CD4-positive, alpha-beta memory T cell (primary cell): Measurements from ENCODE around the gene KCNS3. TPM values are rescaled to one million over a fixed set of nuclear protein-coding genes. Genes with fewer than 3 reads are reported as not detected.
"Not testable (repeated sequence)": the region's sequence is repeated elsewhere in the genome, so short reads cannot be mapped to it uniquely, and the experiment has no call there.

Source experiments
- CTCF ChIA-PET: fragments of 350-600 bp; sonication (Branson Sonifier 250); formaldehyde crosslinking; loops from one replicate; lab custom pipeline; 2021; ENCODE audit warnings: inconsistent platforms; ENCODE audit not compliant: partially characterized antibody; lab: Charles Lee
- POLR2A ChIA-PET: fragments of 350-600 bp; sonication (Branson Sonifier 250); formaldehyde crosslinking; loops from one replicate; lab custom pipeline; 2021; ENCODE audit not compliant: partially characterized antibody; lab: Charles Lee
- DNase-seq, 5 donors: peaks; one replicate each; pipeline versions ENCODE4 v3.0.0 to v3.0.0-alpha.2; 2020 to 2022; ENCODE audit warnings: mixed read lengths in 1 of 5
- H3K27ac ChIP-seq: one replicate; pipeline ENCODE4 v1.7.0; 2013; ENCODE audit warnings: low read depth, low read length
- H3K27me3 ChIP-seq: 2 replicates; pipeline ENCODE4 v1.7.0; 2013; ENCODE audit warnings: mild to moderate bottlenecking, low read length, moderate library complexity; ENCODE audit not compliant: insufficient read depth
- H3K36me3 ChIP-seq: 2 replicates; pipeline ENCODE4 v1.7.0; 2013; ENCODE audit warnings: mild to moderate bottlenecking, low read length, moderate library complexity; ENCODE audit not compliant: insufficient read depth
- H3K4me1 ChIP-seq: 2 replicates; pipeline ENCODE4 v1.7.0; 2013; ENCODE audit warnings: mild to moderate bottlenecking, low read length, moderate library complexity; ENCODE audit not compliant: insufficient read depth
- H3K4me3 ChIP-seq, 2 donors: one replicate each; pipeline ENCODE4 v1.7.0; 2013; ENCODE audit warnings: low read length in 2 of 2, mild to moderate bottlenecking in 1 of 2
- H3K9me3 ChIP-seq, 2 donors: one replicate each; pipeline ENCODE4 v1.7.0; 2013; ENCODE audit warnings: low read length in 2 of 2, control low read depth in 1 of 2; ENCODE audit not compliant: control insufficient read depth in 1 of 2
- H3K27ac Mint-ChIP-seq, 7 donors: one replicate each; pipeline ENCODE4 v1.8.0; 2020 to 2021; ENCODE audit warnings: mixed read lengths in 7 of 7, mild to moderate bottlenecking in 6 of 7, inconsistent platforms in 3 of 7, moderate library complexity in 3 of 7
- H3K27me3 Mint-ChIP-seq, 2 donors: one replicate each; pipeline ENCODE4 v1.8.0; 2020 to 2021; ENCODE audit warnings: mixed read lengths in 2 of 2
- H3K36me3 Mint-ChIP-seq, 2 donors: one replicate each; pipeline ENCODE4 v1.8.0; 2020 to 2021; ENCODE audit warnings: mixed read lengths in 2 of 2, inconsistent platforms in 1 of 2, mild to moderate bottlenecking in 1 of 2
- H3K4me1 Mint-ChIP-seq, 4 donors: one replicate each; pipeline ENCODE4 v1.8.0; 2020 to 2021; ENCODE audit warnings: mixed read lengths in 4 of 4, mild to moderate bottlenecking in 1 of 4
- H3K4me3 Mint-ChIP-seq, 8 donors: one replicate each; pipeline ENCODE4 v1.8.0; 2020 to 2021; ENCODE audit warnings: mixed read lengths in 8 of 8, mild to moderate bottlenecking in 7 of 8, moderate library complexity in 6 of 8, inconsistent platforms in 3 of 8
- H3K9me3 Mint-ChIP-seq, 8 donors: one replicate each; pipeline ENCODE4 v1.8.0; 2020 to 2021; ENCODE audit warnings: mixed read lengths in 8 of 8, mild to moderate bottlenecking in 5 of 8, inconsistent platforms in 3 of 8, moderate library complexity in 1 of 8
- intact Hi-C: fragments of 100-400 bp; cut with micrococcal nuclease; formaldehyde crosslinking; loops from one replicate; pipeline ENCODE4 v1.15.1; 2023
- polyA plus RNA-seq, 2 donors: library from polyadenylated mRNA; unstranded; fragments of 300-500 nt; fragmentation: Illumina TruSeq; gene quantifications; one replicate each; pipeline ENCODE4 v1.2.3, GENCODE V29; 2021
- total RNA-seq, 2 experiments: library from RNA; stranded (reverse); gene quantifications; one replicate each; pipeline ENCODE4 v1.2.3, GENCODE V29; 2021

The KCNS3 gene
- total and polyA plus RNA-seq, 4 experiments from 2014 or later, result not detected

- Histone ChIP-seq H3K9me3 (no peaks in the 10 kb centered on the region), H3K36me3 (no peaks in the 10 kb centered on the region), H3K27ac (no peak overlapping the region), H3K4me3 (no peak overlapping the region), H3K4me1 (no peaks in the 10 kb centered on the region), H3K27me3 (no peaks in the 10 kb centered on the region)
- Mint-ChIP-seq H3K27me3 (no peaks in the 10 kb centered on the region), H3K4me3 (no peak overlapping the region), H3K27ac (no peak overlapping the region), H3K4me1 (peaks cover 0 to 5% (median 0%) of the 10 kb centered on the region in 4 donors), H3K36me3 (no peaks in the 10 kb centered on the region), H3K9me3 (peaks cover 0 to 3% (median 0%) of the 10 kb centered on the region in 8 donors)
- ChIA-PET POLR2A (no interaction called here), CTCF (no interaction called here)
- DNase-seq, result no peak
- intact Hi-C loops, result no loop called here
Measured at GRCh38 chr2:17960925-17961324, 82.5 kb downstream of the KCNS3 start.

- H3K9me3 Mint-ChIP-seq, result peaks cover 0 to 5% (median 0%) of the 10 kb centered on the region in 8 donors
Measured at GRCh38 chr2:17961789-17962188, 83.3 kb downstream of the KCNS3 start.

GRCh38 chr2:17962876-17963275 is 84.4 kb downstream of the KCNS3 start:
- H3K9me3 Mint-ChIP-seq, result peaks cover 0 to 5% (median 0%) of the 10 kb centered on the region in 8 donors
- ChIA-PET POLR2A (no interaction called here), CTCF (no interaction called here)
- no peak overlapping the region for H3K4me3 ChIP-seq
- H3K4me1 Mint-ChIP-seq, result peaks cover 0 to 5% (median 0%) of the 10 kb centered on the region in 4 donors
- H3K27ac Mint-ChIP-seq, result no peak overlapping the region
- H3K9me3 ChIP-seq, result no peaks in the 10 kb centered on the region
- no peak overlapping the region for H3K27ac ChIP-seq
- DNase-seq, result no peak
- no peaks in the 10 kb centered on the region for H3K27me3 ChIP-seq
- intact Hi-C loops, result no loop called here
- no peaks in the 10 kb centered on the region for H3K4me1 ChIP-seq
- no peaks in the 10 kb centered on the region for H3K36me3 ChIP-seq
- H3K27me3 Mint-ChIP-seq, result no peaks in the 10 kb centered on the region
- H3K36me3 Mint-ChIP-seq, result no peaks in the 10 kb centered on the region
- no peak overlapping the region for H3K4me3 Mint-ChIP-seq

More at GRCh38 chr2:17961789-17962188, 83.3 kb downstream of the KCNS3 start:
- H3K4me3 Mint-ChIP-seq, result no peak overlapping the region
- ChIA-PET CTCF (no interaction called here), POLR2A (no interaction called here)
- no peaks in the 10 kb centered on the region for H3K27me3 Mint-ChIP-seq
- peaks cover 0 to 5% (median 0%) of the 10 kb centered on the region in 4 donors for H3K4me1 Mint-ChIP-seq
- H3K4me3 ChIP-seq, result no peak overlapping the region
- DNase-seq, result no peak
- no peaks in the 10 kb centered on the region for H3K27me3 ChIP-seq
- intact Hi-C loops, result no loop called here
- H3K36me3 Mint-ChIP-seq, result no peaks in the 10 kb centered on the region
- no peaks in the 10 kb centered on the region for H3K9me3 ChIP-seq
- no peak overlapping the region for H3K27ac ChIP-seq
- H3K36me3 ChIP-seq, result no peaks in the 10 kb centered on the region
- H3K4me1 ChIP-seq, result no peaks in the 10 kb centered on the region
- no peak overlapping the region for H3K27ac Mint-ChIP-seq

GRCh38 chr2:17963571-17963970 is 85.1 kb downstream of the KCNS3 start:
- H3K9me3 Mint-ChIP-seq, H3K27ac ChIP-seq, H3K27me3 Mint-ChIP-seq, H3K4me3 Mint-ChIP-seq, H3K4me3 ChIP-seq, intact Hi-C loops, DNase-seq, H3K36me3 Mint-ChIP-seq, H3K36me3 ChIP-seq, H3K27me3 ChIP-seq, CTCF ChIA-PET, POLR2A ChIA-PET, H3K4me1 Mint-ChIP-seq, H3K9me3 ChIP-seq, H3K4me1 ChIP-seq, H3K27ac Mint-ChIP-seq: not testable (repeated sequence)

GRCh38 chr2:17965196-17965595 is 86.7 kb downstream of the KCNS3 start:
- H3K9me3 ChIP-seq, result no peaks in the 10 kb centered on the region
- no peak overlapping the region for H3K27ac ChIP-seq
- Mint-ChIP-seq H3K27me3 (peaks cover 0 to 1% of the 10 kb centered on the region in 2 donors), H3K4me1 (peaks cover 0 to 5% (median 0%) of the 10 kb centered on the region in 4 donors), H3K9me3 (peaks cover 0 to 5% (median 0%) of the 10 kb centered on the region in 8 donors), H3K36me3 (no peaks in the 10 kb centered on the region), H3K4me3 (no peak overlapping the region), H3K27ac (peak overlapping the region in 1 of 7 donors; percentile 59)
- DNase-seq, result no peak
- intact Hi-C loops, result no loop called here
- no peaks in the 10 kb centered on the region for H3K36me3 ChIP-seq
- H3K4me1 ChIP-seq, result no peaks in the 10 kb centered on the region
- CTCF ChIA-PET, result no interaction called here
- H3K4me3 ChIP-seq, result no peak overlapping the region
- POLR2A ChIA-PET, result no interaction called here
- H3K27me3 ChIP-seq, result no peaks in the 10 kb centered on the region

- Histone ChIP-seq H3K9me3 (no peaks in the 10 kb centered on the region), H3K27me3 (no peaks in the 10 kb centered on the region), H3K4me1 (no peaks in the 10 kb centered on the region), H3K36me3 (no peaks in the 10 kb centered on the region), H3K27ac (no peak overlapping the region), H3K4me3 (no peak overlapping the region)
- intact Hi-C loops, result no loop called here
- H3K27ac Mint-ChIP-seq, result no peak overlapping the region
- no peak overlapping the region for H3K4me3 Mint-ChIP-seq
- ChIA-PET CTCF (no interaction called here), POLR2A (no interaction called here)
- H3K36me3 Mint-ChIP-seq, result no peaks in the 10 kb centered on the region
- H3K4me1 Mint-ChIP-seq, result peaks cover 0 to 5% (median 0%) of the 10 kb centered on the region in 4 donors
- peaks cover 0 to 5% (median 0%) of the 10 kb centered on the region in 8 donors for H3K9me3 Mint-ChIP-seq
- peaks cover 0 to 1% of the 10 kb centered on the region in 2 donors for H3K27me3 Mint-ChIP-seq
- no peak for DNase-seq
Measured at GRCh38 chr2:17966798-17967197, 88.3 kb downstream of the KCNS3 start.

- Mint-ChIP-seq H3K36me3 (no peaks in the 10 kb centered on the region), H3K4me3 (no peak overlapping the region), H3K27ac (no peak overlapping the region), H3K9me3 (peaks cover 0 to 5% (median 0%) of the 10 kb centered on the region in 8 donors), H3K27me3 (peaks cover 0 to 3% of the 10 kb centered on the region in 2 donors), H3K4me1 (no peaks in the 10 kb centered on the region)
- Histone ChIP-seq H3K4me1 (no peaks in the 10 kb centered on the region), H3K27me3 (no peaks in the 10 kb centered on the region), H3K9me3 (no peaks in the 10 kb centered on the region), H3K36me3 (no peaks in the 10 kb centered on the region), H3K27ac (no peak overlapping the region), H3K4me3 (no peak overlapping the region)
- no peak for DNase-seq
- ChIA-PET POLR2A (no interaction called here), CTCF (no interaction called here)
- intact Hi-C loops, result no loop called here
Measured at GRCh38 chr2:17969661-17970060, 91.2 kb downstream of the KCNS3 start.
